Breast epithelium (tissue), 3 donors: ENCODE measurements around the gene RPA1.

ENCODE experiments used
- CTCF ChIP-seq, 3 donors: fragments of 450-650 bp; IDR thresholded peaks; one replicate each; pipeline ENCODE4 v1.5.1; 2016 to 2017; ENCODE audit warnings: antibody characterized with exemption in 3 of 3, mild to moderate bottlenecking in 3 of 3, moderate library complexity in 3 of 3
- POLR2AphosphoS5 ChIP-seq, 3 donors: sonication (generic); formaldehyde crosslinking; IDR thresholded peaks; one replicate each; pipeline ENCODE4 v1.6.1; 2017; ENCODE audit warnings: antibody characterized with exemption in 3 of 3

- TF ChIP-seq CTCF (IDR thresholded peaks at IDR 0.05) (no peak), POLR2AphosphoS5 (IDR thresholded peaks at IDR 0.05) (no peak)
These were observed 111.0 kb downstream of the RPA1 start for GRCh38 chr17:1940810-1941185.
